Measurements from ENCODE around the gene RAB32. TPM values are rescaled to one million over a fixed set of nuclear protein-coding genes. Genes with fewer than 3 reads are reported as not detected.
"Not testable (repeated sequence)": the region's sequence is repeated elsewhere in the genome, so short reads cannot be mapped to it uniquely, and the experiment has no call there.

RAB32 gene
- total RNA-seq, 2 experiments from 2014 or later = not detected

GRCh38 chr6:146553377-146554135, 9.9 kb downstream of the RAB32 start:
- Mint-ChIP-seq H3K4me1 (no peaks in the 10 kb centered on the region), H3K36me3 (no peaks in the 10 kb centered on the region), H3K27ac (no peak overlapping the region), H3K9me3 (no peaks in the 10 kb centered on the region), H3K27me3 (peaks cover 3% of the 10 kb centered on the region), H3K4me3 (no peak overlapping the region)
- no peak for DNase-seq

- no peaks in the 10 kb centered on the region for H3K9me3 Mint-ChIP-seq
- DNase-seq = no peak
- H3K27ac Mint-ChIP-seq = no peak overlapping the region
- H3K4me3 Mint-ChIP-seq = no peak overlapping the region
- no peaks in the 10 kb centered on the region for H3K36me3 Mint-ChIP-seq
- H3K4me1 Mint-ChIP-seq = no peaks in the 10 kb centered on the region
- H3K27me3 Mint-ChIP-seq = peaks cover 3% of the 10 kb centered on the region
These were observed 17.0 kb downstream of the RAB32 start for GRCh38 chr6:146560607-146561006.

GRCh38 chr6:146566661-146567060, 23.0 kb downstream of the RAB32 start:
- not testable (repeated sequence) for H3K27ac Mint-ChIP-seq, H3K4me3 Mint-ChIP-seq, H3K4me1 Mint-ChIP-seq, H3K9me3 Mint-ChIP-seq, H3K27me3 Mint-ChIP-seq, DNase-seq, H3K36me3 Mint-ChIP-seq

GRCh38 chr6:146568619-146569018, 25.0 kb downstream of the RAB32 start:
- not testable (repeated sequence) for H3K4me3 Mint-ChIP-seq, H3K27ac Mint-ChIP-seq, H3K36me3 Mint-ChIP-seq, H3K4me1 Mint-ChIP-seq, H3K9me3 Mint-ChIP-seq, H3K27me3 Mint-ChIP-seq, DNase-seq

- Mint-ChIP-seq H3K9me3 (peaks cover 7% of the 10 kb centered on the region), H3K27ac (no peak overlapping the region), H3K27me3 (no peaks in the 10 kb centered on the region), H3K36me3 (no peaks in the 10 kb centered on the region), H3K4me1 (no peaks in the 10 kb centered on the region), H3K4me3 (no peak overlapping the region)
- no peak for DNase-seq
These were observed 30.6 kb downstream of the RAB32 start for GRCh38 chr6:146574211-146574610.

- H3K27me3 Mint-ChIP-seq = no peaks in the 10 kb centered on the region
- no peaks in the 10 kb centered on the region for H3K36me3 Mint-ChIP-seq
- DNase-seq = no peak
- H3K4me1 Mint-ChIP-seq = no peaks in the 10 kb centered on the region
- no peak overlapping the region for H3K4me3 Mint-ChIP-seq
- no peak overlapping the region for H3K27ac Mint-ChIP-seq
- peaks cover 3% of the 10 kb centered on the region for H3K9me3 Mint-ChIP-seq
These were observed 34.4 kb downstream of the RAB32 start for GRCh38 chr6:146578054-146578453.

- H3K4me1 Mint-ChIP-seq = no peaks in the 10 kb centered on the region
- H3K9me3 Mint-ChIP-seq = no peaks in the 10 kb centered on the region
- H3K4me3 Mint-ChIP-seq = no peak overlapping the region
- H3K36me3 Mint-ChIP-seq = no peaks in the 10 kb centered on the region
- no peak for DNase-seq
- H3K27me3 Mint-ChIP-seq = no peaks in the 10 kb centered on the region
- H3K27ac Mint-ChIP-seq = no peak overlapping the region
These were observed 38.3 kb downstream of the RAB32 start for GRCh38 chr6:146581968-146582367.

GRCh38 chr6:146582857-146583256, 39.2 kb downstream of the RAB32 start:
- Mint-ChIP-seq H3K9me3 (no peaks in the 10 kb centered on the region), H3K4me1 (no peaks in the 10 kb centered on the region), H3K27ac (no peak overlapping the region), H3K36me3 (no peaks in the 10 kb centered on the region), H3K4me3 (no peak overlapping the region), H3K27me3 (no peaks in the 10 kb centered on the region)
- no peak for DNase-seq

- H3K4me1 Mint-ChIP-seq = no peaks in the 10 kb centered on the region
- no peak overlapping the region for H3K27ac Mint-ChIP-seq
- H3K27me3 Mint-ChIP-seq = no peaks in the 10 kb centered on the region
These were observed 40.3 kb downstream of the RAB32 start for GRCh38 chr6:146583966-146584365.

GRCh38 chr6:146587459-146587858, 43.8 kb downstream of the RAB32 start:
- no peaks in the 10 kb centered on the region for H3K27me3 Mint-ChIP-seq
- no peaks in the 10 kb centered on the region for H3K36me3 Mint-ChIP-seq
- no peak for DNase-seq
- H3K4me1 Mint-ChIP-seq = no peaks in the 10 kb centered on the region
- no peaks in the 10 kb centered on the region for H3K9me3 Mint-ChIP-seq
- no peak overlapping the region for H3K27ac Mint-ChIP-seq
- H3K4me3 Mint-ChIP-seq = no peak overlapping the region

More at GRCh38 chr6:146583966-146584365, 40.3 kb downstream of the RAB32 start:
- H3K36me3 Mint-ChIP-seq = no peaks in the 10 kb centered on the region
- no peak overlapping the region for H3K4me3 Mint-ChIP-seq
- no peak for DNase-seq
- H3K9me3 Mint-ChIP-seq = no peaks in the 10 kb centered on the region

GRCh38 chr6:146590492-146590891, 46.9 kb downstream of the RAB32 start:
- no peak overlapping the region for H3K4me3 Mint-ChIP-seq
- no peaks in the 10 kb centered on the region for H3K9me3 Mint-ChIP-seq
- H3K27ac Mint-ChIP-seq = no peak overlapping the region
- H3K27me3 Mint-ChIP-seq = peaks cover 3% of the 10 kb centered on the region
- no peaks in the 10 kb centered on the region for H3K36me3 Mint-ChIP-seq
- DNase-seq = no peak
- H3K4me1 Mint-ChIP-seq = no peaks in the 10 kb centered on the region

- no peak overlapping the region for H3K4me3 Mint-ChIP-seq
- peaks cover 4% of the 10 kb centered on the region for H3K27me3 Mint-ChIP-seq
- no peak overlapping the region for H3K27ac Mint-ChIP-seq
These were observed 48.8 kb downstream of the RAB32 start for GRCh38 chr6:146592451-146592850.

GRCh38 chr6:146593986-146594385, 50.4 kb downstream of the RAB32 start:
- Mint-ChIP-seq H3K4me3 (no peak overlapping the region), H3K27me3 (peaks cover 8% of the 10 kb centered on the region), H3K9me3 (no peaks in the 10 kb centered on the region), H3K27ac (no peak overlapping the region), H3K4me1 (peaks cover under 1% of the 10 kb centered on the region), H3K36me3 (no peaks in the 10 kb centered on the region)
- no peak for DNase-seq

More at GRCh38 chr6:146592451-146592850, 48.8 kb downstream of the RAB32 start:
- Mint-ChIP-seq H3K4me1 (no peaks in the 10 kb centered on the region), H3K36me3 (no peaks in the 10 kb centered on the region), H3K9me3 (no peaks in the 10 kb centered on the region)
- DNase-seq = no peak

- no peak overlapping the region for H3K4me3 Mint-ChIP-seq
- H3K9me3 Mint-ChIP-seq = no peaks in the 10 kb centered on the region
- H3K4me1 Mint-ChIP-seq = peaks cover 3% of the 10 kb centered on the region
- H3K27me3 Mint-ChIP-seq = peaks cover 14% of the 10 kb centered on the region
- no peaks in the 10 kb centered on the region for H3K36me3 Mint-ChIP-seq
- no peak for DNase-seq
- no peak overlapping the region for H3K27ac Mint-ChIP-seq
These were observed 50.9 kb downstream of the RAB32 start for GRCh38 chr6:146594495-146594894.

GRCh38 chr6:146595972-146596731, 52.5 kb downstream of the RAB32 start:
- Mint-ChIP-seq H3K9me3 (no peaks in the 10 kb centered on the region), H3K27ac (no peak overlapping the region), H3K4me1 (peaks cover 3% of the 10 kb centered on the region), H3K4me3 (no peak overlapping the region), H3K36me3 (no peaks in the 10 kb centered on the region), H3K27me3 (peaks cover 27% of the 10 kb centered on the region)
- DNase-seq = no peak

All from activated naive CD8-positive, alpha-beta T cell treated with anti-CD3 and anti-CD28 coated beads for 36 hours (primary cell).